ENCODE results near the gene LKAAEAR1.
A peak's percentile ranks its signal among the peaks of the same experiment; 100 is the strongest.

Gene LKAAEAR1

DNA sequence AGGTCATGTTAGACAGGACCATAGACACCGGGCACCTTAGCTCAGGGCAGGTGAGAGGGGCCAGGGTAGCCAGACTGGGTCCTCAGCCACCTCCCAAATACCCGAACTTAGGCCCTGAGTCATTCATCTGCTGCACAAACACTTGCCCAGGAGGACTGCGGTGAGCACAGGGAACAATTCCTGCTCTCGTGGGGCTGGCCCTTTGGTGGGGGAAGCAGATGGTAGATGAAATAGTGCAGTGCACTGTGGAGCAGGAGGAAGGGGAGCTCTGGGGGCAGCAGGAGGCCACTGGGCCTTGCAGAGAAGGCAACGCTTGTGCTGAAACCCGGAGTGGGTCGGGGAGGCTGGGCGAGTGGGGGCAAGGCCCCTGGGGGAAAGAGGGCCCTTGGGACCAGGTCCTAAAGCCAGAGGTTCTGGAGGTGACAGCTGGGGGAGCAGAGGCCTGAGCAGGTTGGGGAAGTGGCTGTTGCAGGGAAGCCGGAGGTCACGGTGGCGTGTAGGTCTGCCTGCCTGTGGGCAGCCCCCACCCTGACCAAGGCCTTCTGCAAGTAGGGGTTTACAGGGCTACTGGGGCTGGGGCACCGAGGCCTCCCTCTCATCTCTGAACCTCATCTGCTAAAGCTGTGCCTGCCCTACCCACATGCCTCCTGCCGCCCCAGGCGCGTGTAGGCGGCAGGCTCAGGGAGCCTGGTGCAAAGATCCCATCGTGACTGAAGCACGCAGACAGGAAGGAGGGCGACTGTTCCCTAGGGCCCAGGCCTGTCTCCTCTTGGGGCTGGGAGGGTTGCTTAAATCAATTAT lies 27.8 kb upstream of the LKAAEAR1 start:
- no peak for DNase-seq (ENCODE audit: low read depth in 2 of 3, low spot score in 1 of 3)

DNA sequence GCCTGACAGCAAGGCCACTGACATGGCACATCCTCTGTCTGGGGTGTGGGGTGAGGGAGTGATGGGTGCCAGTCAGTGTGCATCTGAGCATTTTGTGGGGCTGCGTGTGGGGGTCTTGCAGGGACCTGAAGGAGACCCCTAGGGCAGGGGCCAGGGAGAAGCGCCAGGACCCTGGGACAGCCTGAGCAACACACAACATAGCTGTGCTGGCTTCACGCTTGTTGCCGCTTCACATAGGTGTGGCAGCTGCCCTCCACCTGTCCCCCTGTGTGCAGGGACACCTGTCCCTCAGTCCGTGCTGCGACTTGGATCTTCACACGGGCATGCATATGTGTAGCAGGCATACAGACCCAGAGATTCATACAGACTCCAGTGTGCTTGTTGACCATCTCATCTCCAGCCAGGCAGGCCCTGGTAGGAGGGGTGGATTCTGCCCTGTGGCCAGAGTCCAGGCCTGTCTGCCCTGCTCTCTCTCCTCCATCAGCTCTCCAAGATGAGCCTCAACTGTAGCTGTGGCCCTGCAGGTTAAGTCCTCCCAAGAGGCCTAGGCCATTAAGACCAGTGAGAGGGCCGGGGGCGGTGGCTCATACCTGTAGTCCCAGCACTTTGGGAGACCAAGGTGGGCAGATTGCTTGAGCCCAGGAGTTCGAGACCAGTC lies 26.3 kb upstream of the LKAAEAR1 start:
- DNase-seq (ENCODE audit: low read depth in 2 of 3, low spot score in 1 of 3) = no peak

GRCh38 chr20:64109831-64110391 lies 25.7 kb upstream of the LKAAEAR1 start:
- DNase-seq (ENCODE audit: low read depth in 2 of 3, low spot score in 1 of 3) = no peak

GRCh38 chr20:64108731-64109681 lies 24.8 kb upstream of the LKAAEAR1 start:
- no peak for DNase-seq (ENCODE audit: low read depth in 2 of 3, low spot score in 1 of 3)

DNA sequence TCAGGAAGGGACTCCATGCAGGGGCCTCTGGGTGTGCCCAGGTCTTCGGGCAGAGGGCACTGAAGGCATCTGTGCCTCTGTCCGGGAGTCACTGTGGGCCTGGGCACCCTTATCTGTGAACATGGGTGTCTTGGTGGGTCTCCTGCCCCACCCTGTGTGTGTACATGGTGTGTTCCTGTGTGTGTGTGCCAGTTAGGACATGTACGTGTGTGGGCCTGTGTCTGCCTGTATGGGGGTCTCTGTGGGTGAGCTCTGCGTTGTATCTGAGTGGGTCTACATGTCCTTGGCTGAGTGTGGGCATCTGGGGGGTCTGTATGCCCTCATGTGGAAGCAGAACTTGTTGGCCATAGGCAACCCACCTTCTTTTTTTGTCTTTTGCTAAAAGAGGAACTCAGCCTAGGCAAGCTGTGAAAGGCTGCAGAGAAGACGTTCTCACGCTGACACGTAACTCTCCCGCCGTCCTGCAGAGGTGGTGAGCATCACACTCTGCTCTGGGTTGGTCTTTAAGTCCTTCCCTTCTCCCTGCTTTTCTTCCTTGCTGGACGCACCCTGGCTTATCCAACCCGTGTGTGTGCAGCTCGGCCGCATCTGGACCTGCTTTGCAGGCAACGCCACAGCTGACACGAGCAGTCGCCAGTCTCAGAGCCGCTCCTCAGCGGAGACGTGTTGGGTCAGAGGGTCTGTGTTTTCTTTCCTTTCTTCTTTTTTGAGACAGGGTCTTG lies 23.7 kb upstream of the LKAAEAR1 start:
- no peak for DNase-seq (ENCODE audit: low read depth in 2 of 3, low spot score in 1 of 3)

DNA sequence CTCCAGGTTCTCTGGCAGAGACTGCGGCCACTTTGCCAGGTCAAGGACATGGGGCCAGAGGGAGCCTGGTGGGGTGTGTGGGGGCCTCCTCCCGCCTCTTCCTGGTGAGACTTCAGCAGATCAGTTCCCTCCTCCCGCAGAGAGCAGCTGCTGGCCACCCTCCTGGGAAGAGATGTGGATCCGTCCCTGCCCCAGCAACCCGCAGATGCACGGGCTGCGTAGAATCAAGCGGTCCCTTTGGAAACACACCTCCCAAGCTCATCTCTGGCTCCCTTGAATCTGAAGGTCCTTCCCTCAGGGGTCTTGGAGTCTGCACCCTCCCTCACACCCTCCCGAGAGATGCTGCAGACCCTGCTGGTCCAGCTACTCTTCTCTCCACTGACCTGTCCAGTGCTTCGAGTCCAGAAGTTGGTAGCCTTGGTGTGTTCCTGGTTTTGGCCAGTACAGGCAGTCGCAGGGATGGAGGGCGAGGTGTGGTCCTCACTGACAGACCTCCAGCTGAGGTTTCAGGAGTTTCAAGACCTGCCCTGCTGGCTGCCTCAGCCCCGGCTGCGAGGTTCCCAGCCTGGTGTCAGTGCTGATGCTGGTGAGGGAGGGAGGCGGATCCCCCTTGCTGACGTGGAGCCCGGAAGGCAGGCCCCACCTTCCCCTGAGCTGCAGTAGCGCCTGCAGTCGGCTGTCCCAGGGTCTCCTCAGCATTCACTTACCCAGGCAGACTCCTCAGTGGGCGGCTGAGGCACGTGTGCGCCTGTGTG lies 23.0 kb upstream of the LKAAEAR1 start, which contains the start of gene NPBWR2:
NPBWR2 (minus strand) TSS at position 585 of the 755 bp plus-strand sequence. CDS start 734 bp downstream, outside the sequence.
- DNase-seq (ENCODE audit: low read depth in 2 of 3, low spot score in 1 of 3) = no peak

GRCh38 chr20:64106435-64106961 lies 22.3 kb upstream of the LKAAEAR1 start:
- DNase-seq (ENCODE audit: low read depth in 2 of 3, low spot score in 1 of 3) = no peak

- DNase-seq (ENCODE audit: low read depth in 2 of 3, low spot score in 1 of 3) = no peak
These were observed 21.7 kb upstream of the LKAAEAR1 start for GRCh38 chr20:64105846-64106434.

GRCh38 chr20:64104667-64105451 lies 20.7 kb upstream of the LKAAEAR1 start:
- DNase-seq (ENCODE audit: low read depth in 2 of 3, low spot score in 1 of 3) = no peak

GRCh38 chr20:64103871-64104666 lies 19.9 kb upstream of the LKAAEAR1 start:
- no peak for DNase-seq (ENCODE audit: low read depth in 2 of 3, low spot score in 1 of 3)

DNA sequence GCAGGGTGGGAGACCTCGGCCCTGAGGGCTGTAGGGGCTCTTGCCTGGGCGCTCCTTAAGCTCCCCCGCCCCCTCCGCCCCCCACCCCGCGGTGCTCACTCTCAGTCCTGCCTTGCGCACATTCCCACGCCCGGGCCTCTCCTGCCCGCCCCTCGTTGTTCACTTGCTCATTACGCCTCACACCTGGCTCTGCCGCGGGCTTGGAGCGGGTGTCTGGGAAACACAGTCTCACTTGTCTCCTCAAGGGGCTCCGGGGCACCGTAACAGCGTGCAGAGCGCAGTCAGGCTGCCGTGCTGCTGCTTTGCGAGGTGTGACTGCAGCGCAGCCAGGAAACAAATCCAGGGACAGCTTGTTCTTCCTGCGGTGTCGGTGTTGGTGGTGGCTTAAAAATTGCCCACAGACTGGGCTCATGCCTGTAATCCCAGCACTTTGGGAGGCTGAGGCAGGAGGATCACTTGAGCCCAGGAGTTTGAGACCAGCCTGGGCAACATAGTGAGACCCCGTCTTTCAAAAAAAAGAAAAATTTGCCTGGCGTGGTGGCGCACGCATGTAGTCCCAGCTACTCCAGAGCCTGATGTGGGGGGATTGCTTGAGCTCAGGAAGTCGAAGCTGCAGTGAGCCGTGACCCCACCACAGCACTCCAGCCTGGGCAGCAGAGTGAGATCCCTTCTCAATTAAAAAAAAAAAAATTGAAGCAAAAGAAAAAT lies 18.6 kb upstream of the LKAAEAR1 start:
- no peak for DNase-seq (ENCODE audit: low read depth in 2 of 3, low spot score in 1 of 3)

DNA sequence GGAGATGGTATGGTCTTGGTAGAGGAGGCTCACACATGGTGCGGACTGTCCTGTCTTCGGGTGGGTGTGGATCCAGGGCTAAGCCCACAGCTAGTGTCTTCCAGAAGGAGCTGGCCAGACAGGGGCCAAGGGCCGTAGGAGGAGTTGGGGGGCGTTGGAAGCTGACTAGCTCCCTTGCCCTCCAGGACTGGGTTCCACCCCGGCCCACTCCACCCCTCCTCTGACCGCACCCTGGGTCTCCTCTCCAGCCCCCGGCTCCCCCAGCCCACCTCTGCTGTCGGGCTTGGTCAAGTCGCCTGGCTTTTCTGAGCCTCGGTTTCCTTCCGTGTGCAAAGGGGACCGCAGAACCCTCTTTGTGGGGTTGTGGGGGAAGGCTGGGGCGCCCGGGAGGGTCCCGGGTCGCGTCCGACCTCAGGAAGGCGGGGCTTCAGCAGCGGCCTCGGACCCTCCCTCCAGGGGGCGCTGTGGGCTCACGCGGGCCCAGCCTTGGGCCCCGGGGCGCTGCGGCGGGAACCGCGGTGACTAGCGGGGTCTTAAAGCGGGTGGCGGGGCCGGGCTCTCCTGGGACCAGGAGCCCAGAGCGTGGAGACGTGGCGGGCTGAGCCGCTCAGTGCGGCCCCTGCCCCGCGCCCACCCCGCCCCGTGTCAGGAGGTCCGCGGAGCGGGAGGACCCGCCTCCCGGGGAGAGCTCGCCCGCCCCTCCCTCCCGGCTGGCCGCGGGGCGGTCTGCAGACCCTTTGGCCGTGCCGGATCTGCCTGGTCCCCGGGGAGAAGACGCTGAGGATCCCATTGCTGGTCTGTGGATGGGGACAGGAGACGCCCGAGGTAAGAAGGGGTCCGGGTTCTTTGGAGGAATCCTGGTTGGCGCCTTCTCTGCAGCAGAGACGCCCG lies 17.8 kb upstream of the LKAAEAR1 start:
- peak in 2 of 3 donors; percentile 65 to 75 for DNase-seq (ENCODE audit: low read depth in 2 of 3, low spot score in 1 of 3)

GRCh38 chr20:64100946-64101688 lies 16.9 kb upstream of the LKAAEAR1 start:
- DNase-seq (ENCODE audit: low read depth in 2 of 3, low spot score in 1 of 3) = no peak

DNA sequence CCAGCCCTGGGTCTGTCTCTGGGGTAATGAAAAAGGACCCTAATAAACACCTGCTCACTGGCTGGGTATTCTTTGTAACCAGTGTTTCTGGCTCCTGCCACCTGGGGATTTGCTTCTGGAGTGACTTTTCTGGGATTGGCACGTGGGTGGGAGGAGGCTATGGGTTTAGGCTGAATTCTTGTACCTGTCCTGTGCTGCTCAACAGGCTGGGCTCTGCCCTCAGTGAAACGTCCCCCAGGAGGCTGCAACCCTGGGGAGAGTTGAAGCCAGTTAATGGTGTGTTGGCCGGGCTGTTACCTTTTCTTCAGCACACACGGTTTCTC lies 16.3 kb upstream of the LKAAEAR1 start:
- no peak for DNase-seq (ENCODE audit: low read depth in 2 of 3, low spot score in 1 of 3)

DNA sequence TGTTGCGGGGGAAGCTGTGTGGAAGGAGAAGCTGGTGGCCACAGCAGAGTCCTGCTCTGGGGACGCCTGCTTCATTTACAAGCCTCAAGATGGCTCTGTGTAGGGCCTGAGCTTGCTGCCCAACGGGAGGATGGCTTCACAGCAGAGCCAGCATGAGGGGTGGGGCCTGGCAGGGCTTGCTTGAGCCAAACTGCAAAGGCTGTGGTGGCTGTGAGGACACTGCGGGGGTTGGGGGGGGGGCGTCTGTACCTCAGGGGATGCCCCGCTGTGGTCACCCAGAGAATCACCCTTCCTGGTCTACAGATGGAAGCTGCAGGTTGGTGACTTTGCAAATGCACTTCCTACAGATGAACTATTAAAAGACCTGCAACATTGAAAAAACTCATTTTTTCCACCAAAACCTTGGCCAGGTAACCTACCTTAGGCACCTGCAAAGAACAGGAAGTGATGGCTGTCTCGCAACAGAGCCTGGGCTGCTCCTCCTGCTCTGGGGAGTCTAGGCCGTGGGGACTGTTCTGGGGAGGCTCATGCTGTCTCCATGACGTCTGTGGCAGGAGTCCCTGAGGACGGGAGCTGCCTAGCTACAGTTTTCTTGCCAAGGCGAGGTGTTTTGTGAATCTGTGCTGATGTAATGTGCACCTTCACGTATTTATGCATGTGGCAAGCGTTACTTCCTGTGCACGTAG lies 15.8 kb upstream of the LKAAEAR1 start:
- no peak for DNase-seq (ENCODE audit: low read depth in 2 of 3, low spot score in 1 of 3)
